Pulmonary artery endothelial cell (primary cell): ENCODE data around the gene SOS1. TPM values are rescaled to one million over a fixed set of nuclear protein-coding genes. Genes with fewer than 3 reads are reported as not detected.
A peak's percentile ranks its signal among the peaks of the same experiment; 100 is the strongest.
"Not testable (repeated sequence)": the region's sequence is repeated elsewhere in the genome, so short reads cannot be mapped to it uniquely, and the experiment has no call there.

ENCODE experiments used
- DNase-seq: peaks from one replicate; pipeline ENCODE4 v3.0.0-alpha.2; 2011; ENCODE audit warnings: low read depth, low spot score
- total RNA-seq: library from RNA; depleted of rRNA; stranded (reverse); fragments of >200 nt; gene quantifications from 2 replicates; pipeline ENCODE4 v1.2.3, GENCODE V29; 2014

SOS1 gene
- total RNA-seq, 1 donor from 2014 or later, result 13.3 TPM

- no peak for DNase-seq
These were observed 13.7 kb downstream of the SOS1 start for GRCh38 chr2:39107156-39107555.

GRCh38 chr2:39099870-39100728 is 20.8 kb downstream of the SOS1 start:
- peak; percentile 44 for DNase-seq

- no peak for DNase-seq
These were observed 21.5 kb downstream of the SOS1 start for GRCh38 chr2:39099310-39099869.

- no peak for DNase-seq
These were observed 25.2 kb downstream of the SOS1 start for GRCh38 chr2:39095624-39096023.

GRCh38 chr2:39094717-39095363 is 26.0 kb downstream of the SOS1 start:
- no peak for DNase-seq

GRCh38 chr2:39093218-39093898 is 27.5 kb downstream of the SOS1 start:
- DNase-seq, result no peak

GRCh38 chr2:39091543-39091942 is 29.3 kb downstream of the SOS1 start:
- no peak for DNase-seq

GRCh38 chr2:39091063-39091462 is 29.8 kb downstream of the SOS1 start:
- no peak for DNase-seq

GRCh38 chr2:39080152-39080551 is 40.7 kb downstream of the SOS1 start:
- DNase-seq, result no peak

- DNase-seq, result no peak
These were observed 50.9 kb downstream of the SOS1 start for GRCh38 chr2:39069890-39070465.

- DNase-seq, result no peak
These were observed 51.7 kb downstream of the SOS1 start for GRCh38 chr2:39069136-39069515.

GRCh38 chr2:39068299-39069135 is 52.3 kb downstream of the SOS1 start:
- DNase-seq, result no peak

GRCh38 chr2:39065616-39066015 is 55.2 kb downstream of the SOS1 start:
- no peak for DNase-seq

- no peak for DNase-seq
These were observed 58.5 kb downstream of the SOS1 start for GRCh38 chr2:39062320-39062719.

GRCh38 chr2:39061280-39061679 is 59.6 kb downstream of the SOS1 start:
- DNase-seq, result no peak

GRCh38 chr2:39059366-39059952 is 61.4 kb downstream of the SOS1 start:
- DNase-seq, result peak; percentile 10

GRCh38 chr2:39058101-39058500 is 62.8 kb downstream of the SOS1 start:
- DNase-seq, result no peak

GRCh38 chr2:39052665-39053064 is 68.2 kb downstream of the SOS1 start:
- DNase-seq, result not testable (repeated sequence)

GRCh38 chr2:39050109-39050508 is 70.7 kb downstream of the SOS1 start:
- DNase-seq, result no peak

- no peak for DNase-seq
These were observed 81.8 kb downstream of the SOS1 start for GRCh38 chr2:39039072-39039471.
